ENCODE data around the gene E2F3.

- TF ChIP-seq CTCF (IDR thresholded peaks at IDR 0.05; ENCODE audit: insufficient read depth, low read depth, low read length), result no peak
- no peak for TF ChIP-seq EZH2 (IDR thresholded peaks at IDR 0.05; ENCODE audit: insufficient read depth, low read length)
Observed at GRCh38 chr6:20473518-20473917, 71.8 kb downstream of the E2F3 start.

Measured in astrocyte (in vitro differentiated cells and primary cell).